GM19193 (cell line): ENCODE results near the gene C16orf74.

Experiments used
- POLR2A ChIP-seq: IDR thresholded peaks from 4 replicates; pipeline ENCODE4 v1.6.1; 2011; ENCODE audit not compliant: insufficient read depth, insufficient read length; ENCODE audit errors: extremely low read depth

Gene C16orf74

GRCh38 chr16:85704900-85705846 is 45.7 kb downstream of the C16orf74 start:
- no peak for TF ChIP-seq POLR2A

GRCh38 chr16:85704011-85704410 is 46.9 kb downstream of the C16orf74 start:
- TF ChIP-seq POLR2A = no peak

GRCh38 chr16:85699628-85700027 is 51.3 kb downstream of the C16orf74 start:
- TF ChIP-seq POLR2A = no peak

GRCh38 chr16:85698935-85699558 is 51.8 kb downstream of the C16orf74 start:
- no peak for TF ChIP-seq POLR2A

GRCh38 chr16:85698459-85698891 is 52.4 kb downstream of the C16orf74 start:
- no peak for TF ChIP-seq POLR2A

GRCh38 chr16:85697431-85697830 is 53.5 kb downstream of the C16orf74 start:
- no peak for TF ChIP-seq POLR2A

- no peak for TF ChIP-seq POLR2A
These were observed 54.1 kb downstream of the C16orf74 start for GRCh38 chr16:85696781-85697180.

- no peak for TF ChIP-seq POLR2A
These were observed 55.4 kb downstream of the C16orf74 start for GRCh38 chr16:85695196-85696128.

- no peak for TF ChIP-seq POLR2A
These were observed 60.3 kb downstream of the C16orf74 start for GRCh38 chr16:85690469-85691064.

- TF ChIP-seq POLR2A = no peak
These were observed 61.0 kb downstream of the C16orf74 start for GRCh38 chr16:85689950-85690320.

GRCh38 chr16:85689285-85689949 is 61.5 kb downstream of the C16orf74 start:
- TF ChIP-seq POLR2A = no peak

GRCh38 chr16:85688586-85689284 is 62.2 kb downstream of the C16orf74 start, which contains the start of gene GINS2:
Gene GINS2, minus strand, starts transcription at chr16:85688954. Its CDS starts 56 bp downstream, at chr16:85688898.
- TF ChIP-seq POLR2A = peak; percentile 72
